GM18511 (cell line): Measurements from ENCODE around the gene NEK3.
"Not testable (repeated sequence)": the region's sequence is repeated elsewhere in the genome, so short reads cannot be mapped to it uniquely, and the experiment has no call there.

Experiments used
- ATAC-seq: cut with Tn5 transposase; IDR thresholded peaks from one replicate; pipeline ENCODE4 v1.9.1; 2021; ENCODE audit warnings: mild to moderate bottlenecking, moderate library complexity; ENCODE audit not compliant: unreplicated experiment

NEK3 gene

DNA sequence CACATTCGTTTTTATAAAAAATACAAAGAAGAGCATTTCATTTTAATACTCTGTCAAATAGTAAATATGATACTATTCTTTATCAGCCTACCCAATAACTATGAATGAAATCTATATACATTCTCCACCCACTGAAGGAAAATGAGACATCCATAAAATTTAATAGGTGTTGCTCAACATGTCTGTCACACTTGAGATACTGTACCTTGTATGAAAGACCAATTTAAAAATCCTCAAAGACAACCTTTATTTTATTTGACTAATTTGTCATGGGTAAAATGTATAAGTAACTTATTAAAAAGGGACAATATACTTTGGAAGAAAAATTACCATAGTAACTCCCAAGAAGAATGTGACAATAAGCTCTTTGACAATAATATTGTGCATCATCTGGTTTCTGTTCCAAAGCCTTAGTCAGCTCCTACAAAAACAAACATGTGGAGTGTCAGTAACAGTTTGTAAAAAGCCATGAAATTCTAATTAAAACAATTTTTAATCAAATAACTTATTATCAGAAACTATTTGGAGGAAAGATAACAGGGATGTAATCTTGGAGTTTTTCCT, 11.5 kb upstream of the NEK3 start:
- ATAC-seq, result not testable (repeated sequence)

DNA sequence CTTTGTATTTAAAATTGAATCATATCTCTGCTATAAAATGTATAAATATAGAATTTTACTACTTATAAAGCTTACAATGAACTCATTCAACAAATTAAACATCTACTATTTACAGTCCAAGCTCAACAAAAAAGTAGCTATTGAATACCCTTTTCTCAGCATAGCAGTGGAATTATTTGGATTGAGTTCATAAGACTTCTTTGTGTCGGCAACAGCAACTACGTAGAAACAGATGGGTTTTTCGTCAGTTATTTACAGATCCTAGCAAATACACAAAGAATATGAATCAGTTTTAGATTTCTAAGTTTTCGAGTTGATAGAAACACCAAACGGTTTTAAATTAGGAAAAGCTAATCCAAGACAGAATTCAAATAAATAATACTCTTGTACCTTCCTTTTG, 10.4 kb upstream of the NEK3 start:
- no peak for ATAC-seq

DNA sequence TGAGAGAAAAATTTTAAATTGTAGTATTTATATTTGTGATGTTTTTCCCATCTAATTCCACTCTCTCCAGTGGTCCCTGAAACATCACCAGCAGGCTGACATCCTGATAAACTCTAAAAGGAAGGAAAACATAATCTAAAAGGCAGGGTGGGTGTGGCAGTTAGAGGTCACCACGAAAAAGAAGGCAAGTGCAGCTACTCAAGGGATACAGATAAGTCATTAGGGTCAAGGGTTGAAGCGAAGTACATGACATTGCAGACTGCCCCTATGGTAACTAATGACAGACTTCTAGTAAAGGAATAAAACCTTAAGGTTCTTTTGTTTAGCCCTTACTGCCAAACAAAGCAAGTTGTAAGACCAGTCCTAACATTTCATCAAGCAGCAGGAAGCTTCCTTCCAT, 6.0 kb upstream of the NEK3 start:
- ATAC-seq, result no peak

DNA sequence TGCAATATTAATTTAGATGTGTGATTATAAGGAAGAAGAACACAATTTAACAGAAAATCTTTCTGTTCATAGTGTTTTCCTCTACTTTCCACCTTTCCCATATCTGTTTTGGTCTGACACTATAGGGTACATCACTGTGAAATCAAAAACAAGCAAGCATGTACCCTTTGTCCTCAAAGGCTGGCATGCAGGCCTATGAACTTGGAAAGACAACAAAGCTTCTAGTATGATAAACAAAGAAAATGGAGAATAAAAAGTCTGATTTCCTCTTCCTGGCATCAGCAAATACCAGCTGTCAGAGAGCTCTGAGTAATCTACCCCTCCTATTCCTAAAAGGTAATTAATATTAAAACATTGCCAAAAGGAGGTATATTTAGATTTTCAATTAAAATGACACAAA, 5.6 kb upstream of the NEK3 start:
- ATAC-seq, result no peak

DNA sequence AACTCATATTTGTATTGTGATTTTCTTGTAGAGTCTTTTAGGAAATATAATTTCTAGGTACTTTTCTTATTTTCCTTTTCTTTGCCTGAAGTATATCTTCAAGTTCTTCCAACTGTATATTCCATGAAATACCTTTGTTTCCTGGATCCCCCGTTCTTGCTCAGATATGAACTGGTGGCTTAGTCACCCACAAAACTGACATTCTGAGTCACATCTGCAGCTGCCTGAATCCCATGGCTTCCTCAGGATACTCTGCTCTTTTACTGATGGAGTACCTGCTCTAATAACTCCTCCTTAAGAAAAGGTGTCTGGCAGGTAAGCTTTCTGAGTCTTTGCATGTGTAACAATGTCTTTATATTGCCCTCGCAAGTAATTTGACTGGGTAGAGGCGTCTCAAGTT, 4.5 kb upstream of the NEK3 start:
- not testable (repeated sequence) for ATAC-seq

DNA sequence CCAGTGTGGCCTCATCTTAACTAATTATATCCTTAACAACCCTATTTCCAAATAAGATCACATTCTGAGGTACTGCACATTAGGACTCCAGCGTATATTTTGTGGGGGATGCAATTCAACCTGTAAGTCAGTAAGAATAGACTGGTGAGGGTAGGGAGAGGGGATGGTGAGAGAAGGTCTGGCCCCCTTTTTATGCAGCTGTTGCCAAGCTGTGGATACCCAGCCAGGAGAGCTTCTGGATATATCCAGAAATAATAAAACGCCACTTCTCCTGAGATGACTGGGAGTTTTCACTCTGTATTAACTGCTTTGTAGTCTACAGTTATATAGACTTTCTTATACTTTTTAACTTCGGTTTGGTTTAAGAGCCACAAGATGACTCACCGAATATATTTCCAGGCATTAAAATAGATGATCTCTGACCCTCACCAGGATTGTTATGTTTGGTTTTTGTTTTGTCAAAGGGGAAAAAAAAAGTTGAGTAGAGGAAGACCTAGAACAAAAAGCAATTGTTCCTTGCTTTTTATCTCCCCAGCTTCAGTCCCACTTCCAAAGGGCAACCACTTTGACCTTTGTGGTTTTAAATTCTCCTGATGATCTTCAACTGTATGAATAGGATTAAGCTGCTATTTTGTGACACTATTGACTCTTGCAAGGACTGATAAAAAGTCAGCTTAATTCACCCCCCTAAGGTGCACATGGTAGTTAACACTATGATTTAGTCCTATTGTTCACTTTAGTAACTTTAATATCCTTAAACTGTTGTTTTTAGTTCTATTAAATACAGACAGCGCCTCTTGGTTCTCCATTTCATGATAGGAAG, 3.1 kb upstream of the NEK3 start:
- no peak for ATAC-seq

DNA sequence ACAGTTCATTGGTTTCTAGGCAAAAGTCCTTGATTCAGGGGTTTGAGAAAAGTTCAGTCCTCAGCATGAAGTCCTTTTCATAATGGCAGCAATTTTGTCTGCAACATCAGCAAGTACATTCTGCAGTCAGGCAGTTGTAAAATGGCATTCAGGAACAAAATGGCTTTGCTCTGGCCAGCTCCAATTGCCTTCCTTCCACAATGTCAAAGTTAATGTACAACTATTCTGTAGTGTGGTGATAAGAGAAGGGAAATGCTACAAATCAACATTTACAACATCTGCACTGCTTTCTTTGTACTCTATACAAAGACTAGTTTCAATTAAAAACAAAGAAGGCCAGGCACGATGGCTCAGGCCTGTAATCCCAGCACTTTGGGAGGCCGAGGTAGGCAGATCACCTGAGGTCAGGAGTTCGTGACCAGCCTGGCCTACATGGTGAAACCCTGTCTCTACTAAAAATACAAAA, 1.8 kb upstream of the NEK3 start:
- ATAC-seq, result no peak

DNA sequence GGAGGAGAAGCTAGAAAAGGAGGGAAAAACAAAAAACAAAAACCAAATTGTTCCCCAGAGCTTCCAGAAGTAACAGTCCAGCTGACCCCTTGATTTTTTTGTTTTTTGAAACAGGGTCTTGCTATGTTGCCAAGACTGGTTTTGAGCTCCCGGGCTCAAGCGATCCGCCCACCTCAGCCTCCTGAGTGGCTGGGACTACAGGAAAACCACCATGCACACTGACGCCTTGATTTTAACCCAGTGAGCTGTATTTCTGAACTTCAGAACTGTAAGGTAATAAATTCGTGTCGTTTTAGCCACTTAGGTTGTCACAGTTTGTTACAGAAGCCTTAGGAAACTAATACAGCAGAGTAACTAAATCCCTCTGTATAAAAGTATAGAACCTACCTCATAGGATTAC, 1.1 kb upstream of the NEK3 start:
- no peak for ATAC-seq

DNA sequence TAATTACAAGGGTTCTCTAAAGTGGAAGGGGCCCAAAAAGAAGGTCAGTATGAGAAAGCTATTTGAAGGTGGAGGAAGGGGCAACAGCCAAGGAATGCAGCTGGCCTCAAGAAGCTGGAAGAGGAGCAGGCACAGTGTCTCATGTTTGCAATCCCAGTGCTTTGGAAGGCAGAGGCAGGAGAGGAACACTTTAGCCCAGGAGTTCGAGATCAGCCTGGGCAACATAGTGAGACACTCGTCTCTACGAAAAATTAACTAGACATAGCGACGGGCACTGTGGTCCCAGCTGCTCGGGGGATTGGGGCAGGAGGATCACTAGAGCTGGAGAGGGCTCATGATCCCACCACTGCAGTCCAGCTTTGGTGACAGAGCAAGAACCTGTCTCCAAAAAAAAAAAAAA, 656 bp upstream of the NEK3 start:
- no peak for ATAC-seq

DNA sequence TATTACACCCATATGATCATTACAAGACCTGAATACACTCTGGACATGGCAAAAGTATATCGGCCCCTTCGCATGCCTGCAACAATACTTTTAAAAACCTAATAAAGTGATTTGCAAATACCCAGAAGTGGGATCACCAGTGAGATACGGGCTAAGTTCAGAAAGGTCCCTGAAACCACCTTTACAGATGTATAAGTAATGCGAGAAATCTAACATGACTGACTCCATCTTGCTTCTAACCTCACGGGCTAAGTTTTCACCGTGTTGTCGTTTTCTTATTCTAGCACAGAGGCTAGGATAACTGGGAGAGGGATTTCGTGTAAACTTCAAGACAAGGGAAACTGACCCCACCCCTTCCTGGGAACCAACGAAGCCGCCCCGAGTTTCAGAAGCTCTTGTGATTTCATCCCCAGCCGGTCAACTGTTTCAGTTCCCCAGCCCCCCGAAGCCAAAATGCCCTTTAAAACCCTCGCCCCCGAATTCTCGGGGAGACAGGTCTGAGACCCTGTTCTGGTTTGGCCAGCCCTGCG, 703 bp downstream of the NEK3 start:
- ATAC-seq, result peak; percentile 32

DNA sequence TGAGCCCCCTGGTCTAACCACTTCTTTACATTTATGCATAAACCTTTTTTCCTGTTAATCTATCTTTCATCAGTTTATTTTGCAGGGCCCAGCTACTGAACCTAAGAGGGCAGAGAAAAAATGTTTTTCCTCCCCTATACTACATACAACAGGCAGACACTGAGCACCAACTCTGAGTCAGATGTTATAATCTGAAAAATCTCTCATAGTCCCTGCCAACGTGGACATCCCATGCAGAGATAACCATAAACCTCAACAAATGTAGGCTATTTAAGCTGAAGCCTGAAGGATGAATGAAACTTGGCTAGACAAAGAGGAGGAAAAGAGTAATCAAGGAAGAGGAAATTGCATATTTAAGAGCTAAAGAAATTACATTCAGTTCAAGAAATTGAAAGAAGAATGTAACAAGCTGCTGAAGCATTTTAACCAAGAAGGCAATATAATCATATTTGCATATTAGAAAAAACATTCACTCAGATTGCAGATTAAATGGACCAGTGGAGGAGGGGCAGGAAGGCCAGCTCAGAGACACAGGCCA, 2.6 kb downstream of the NEK3 start:
- no peak for ATAC-seq

DNA sequence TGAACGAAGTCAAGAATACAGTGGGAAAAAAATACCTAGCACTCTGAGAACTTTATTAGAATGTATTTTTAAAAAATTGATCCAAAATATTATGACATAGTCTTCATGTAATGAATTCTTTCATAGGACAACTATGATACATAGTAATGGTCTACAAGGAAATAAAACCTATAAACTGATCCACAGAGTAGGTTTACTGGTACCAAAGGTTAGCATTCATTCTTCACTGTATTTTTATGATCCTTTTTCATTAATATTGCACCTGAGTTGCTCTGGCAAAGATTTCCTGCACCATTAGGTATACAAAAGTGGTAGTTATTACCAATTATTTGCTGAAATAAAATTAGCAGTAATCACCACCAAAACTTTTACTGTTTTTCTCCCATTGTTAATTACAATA, 4.2 kb downstream of the NEK3 start:
- ATAC-seq, result no peak

DNA sequence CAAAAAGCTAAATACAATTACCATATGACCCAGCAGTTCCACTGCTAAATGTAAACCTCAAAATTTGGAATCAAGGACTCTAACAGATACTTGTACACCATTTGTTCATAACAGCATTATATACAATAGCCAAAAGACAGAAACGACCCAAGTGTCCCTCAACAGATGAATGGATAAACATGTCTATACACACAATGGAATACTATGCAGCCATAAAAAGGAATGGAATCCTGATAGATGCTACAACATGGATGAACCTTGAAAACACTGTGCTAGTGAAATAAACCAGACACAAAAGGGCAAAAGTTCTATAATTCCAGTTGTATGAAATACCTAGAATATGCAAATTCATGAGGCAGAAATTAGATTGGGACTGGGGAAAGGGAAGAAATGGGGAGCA, 12.2 kb downstream of the NEK3 start:
- ATAC-seq, result no peak

DNA sequence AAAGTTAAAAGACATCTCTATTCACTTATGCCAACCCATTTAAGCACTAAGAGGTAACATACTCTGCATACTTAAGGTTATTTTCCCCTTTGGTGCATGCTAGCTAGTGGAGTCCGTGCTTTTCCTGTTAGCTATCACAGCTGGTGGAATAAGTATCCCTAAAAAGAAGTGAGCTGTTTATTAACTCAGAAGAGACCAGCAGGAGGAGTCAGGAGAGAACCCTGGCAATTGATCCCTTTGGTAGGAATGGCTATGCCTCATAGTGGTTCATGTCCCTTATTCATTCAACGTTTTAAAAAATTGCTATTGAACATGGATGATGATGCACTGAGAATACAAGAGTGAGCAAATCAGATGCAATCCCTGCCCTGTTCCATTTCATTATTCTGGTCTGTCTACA, 18.1 kb downstream of the NEK3 start:
- ATAC-seq, result no peak

DNA sequence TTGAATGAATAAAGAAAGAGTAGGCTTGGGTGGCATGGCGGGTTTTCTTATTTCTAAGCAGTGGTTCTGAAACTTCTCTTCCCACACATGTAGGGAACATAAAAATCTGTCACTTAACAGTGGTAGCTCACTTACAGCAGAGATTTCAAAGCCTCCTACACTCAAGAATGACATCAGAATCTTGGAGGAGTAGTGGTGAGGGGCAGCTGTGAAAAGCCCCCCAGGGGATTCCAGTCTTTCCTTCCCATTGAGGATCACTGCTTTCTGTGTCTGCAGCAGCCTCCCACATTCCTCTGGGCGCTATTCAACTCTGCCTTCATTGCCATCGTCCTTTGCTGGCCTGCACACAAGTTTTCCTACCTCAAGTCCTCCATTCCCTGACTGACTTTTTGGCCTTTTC, 21.9 kb downstream of the NEK3 start:
- no peak for ATAC-seq

DNA sequence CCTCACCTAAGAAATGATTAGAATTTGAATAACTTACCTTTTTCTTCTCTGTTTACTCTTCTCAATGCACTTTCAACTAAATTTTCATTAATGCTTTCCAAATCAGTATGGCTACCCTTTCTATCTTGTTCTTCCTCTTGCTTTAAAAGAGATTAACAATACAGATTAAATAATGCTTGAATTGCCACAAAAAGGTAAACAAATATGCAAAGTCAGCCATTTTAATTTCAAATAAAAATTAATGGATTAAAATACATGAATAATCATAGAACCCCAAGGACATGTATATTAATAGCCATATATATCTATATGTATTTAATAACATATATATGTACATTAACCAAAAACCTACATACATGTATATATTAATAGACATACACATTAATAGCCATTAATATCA, 22.6 kb downstream of the NEK3 start:
- no peak for ATAC-seq

DNA sequence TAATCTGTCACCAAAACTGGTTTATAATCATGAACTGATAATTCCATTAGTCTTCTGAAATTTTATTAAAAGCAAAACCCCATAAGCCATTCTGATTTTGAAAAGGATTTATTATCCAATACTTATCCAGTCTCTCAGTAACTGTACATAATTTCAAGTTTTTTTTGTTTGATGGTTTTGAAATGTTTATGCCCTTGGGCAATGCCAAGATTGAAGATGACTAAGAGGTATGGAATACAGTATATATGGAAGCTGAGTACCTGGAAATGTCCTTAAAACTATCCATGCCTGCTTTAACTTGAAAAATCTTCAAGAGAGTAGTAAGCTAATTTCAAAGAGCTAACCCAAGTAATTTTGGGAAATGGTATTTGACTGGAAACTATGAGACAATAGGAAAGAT, 28.8 kb downstream of the NEK3 start:
- no peak for ATAC-seq

DNA sequence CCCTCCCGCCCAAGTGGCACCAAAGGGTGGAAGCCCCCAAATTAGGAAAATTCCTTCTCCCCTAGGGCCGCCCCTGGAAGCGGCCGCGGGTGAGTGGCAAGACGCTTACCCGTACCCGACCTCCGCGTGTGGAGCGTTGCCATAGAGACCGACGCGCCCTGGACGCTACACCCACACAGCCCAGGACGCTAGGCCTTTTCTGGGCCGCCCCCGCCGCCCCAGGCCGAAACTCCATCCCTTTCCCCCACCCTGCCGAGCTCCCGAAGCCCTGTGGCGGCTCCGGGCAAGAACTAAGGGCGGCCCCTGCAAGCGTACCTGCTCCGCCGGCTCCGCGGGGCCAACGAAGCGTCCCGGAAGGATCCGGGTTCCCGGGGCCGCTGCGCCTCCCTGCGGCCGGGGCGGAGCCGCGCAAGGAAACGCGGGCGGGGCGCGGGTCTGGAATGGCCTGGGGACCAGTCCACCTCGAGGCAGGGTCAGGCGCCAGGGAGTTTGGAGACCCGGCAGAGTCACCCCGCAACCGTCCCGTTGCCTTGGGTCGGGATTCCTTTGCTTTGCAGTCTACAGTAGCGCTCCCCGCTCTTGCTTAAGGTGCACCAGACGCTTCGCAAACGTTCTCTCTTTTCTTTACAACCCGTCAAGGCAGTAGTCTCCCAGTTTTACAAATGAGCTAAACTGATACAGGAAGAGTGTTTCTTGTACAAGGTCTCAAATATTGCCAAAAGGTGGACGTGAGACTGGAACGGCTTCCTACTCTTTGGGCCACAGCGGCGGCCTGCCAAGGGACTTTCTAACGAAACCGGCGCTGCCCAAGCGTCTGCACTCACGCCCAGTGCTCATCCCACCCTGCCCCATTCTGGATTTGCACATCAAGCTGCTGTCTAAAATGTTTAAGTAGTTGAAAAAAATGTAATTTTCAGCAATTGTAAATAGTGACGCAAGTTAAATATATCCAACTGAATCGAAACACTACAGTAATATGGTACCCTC, 30.4 kb downstream of the NEK3 start, which contains the start of gene NEK5:
TSS of gene NEK5 (minus strand) at position 360 of the 987 bp plus-strand sequence. CDS start 1,591 bp downstream, outside the sequence.
- ATAC-seq, result peak; percentile 80

DNA sequence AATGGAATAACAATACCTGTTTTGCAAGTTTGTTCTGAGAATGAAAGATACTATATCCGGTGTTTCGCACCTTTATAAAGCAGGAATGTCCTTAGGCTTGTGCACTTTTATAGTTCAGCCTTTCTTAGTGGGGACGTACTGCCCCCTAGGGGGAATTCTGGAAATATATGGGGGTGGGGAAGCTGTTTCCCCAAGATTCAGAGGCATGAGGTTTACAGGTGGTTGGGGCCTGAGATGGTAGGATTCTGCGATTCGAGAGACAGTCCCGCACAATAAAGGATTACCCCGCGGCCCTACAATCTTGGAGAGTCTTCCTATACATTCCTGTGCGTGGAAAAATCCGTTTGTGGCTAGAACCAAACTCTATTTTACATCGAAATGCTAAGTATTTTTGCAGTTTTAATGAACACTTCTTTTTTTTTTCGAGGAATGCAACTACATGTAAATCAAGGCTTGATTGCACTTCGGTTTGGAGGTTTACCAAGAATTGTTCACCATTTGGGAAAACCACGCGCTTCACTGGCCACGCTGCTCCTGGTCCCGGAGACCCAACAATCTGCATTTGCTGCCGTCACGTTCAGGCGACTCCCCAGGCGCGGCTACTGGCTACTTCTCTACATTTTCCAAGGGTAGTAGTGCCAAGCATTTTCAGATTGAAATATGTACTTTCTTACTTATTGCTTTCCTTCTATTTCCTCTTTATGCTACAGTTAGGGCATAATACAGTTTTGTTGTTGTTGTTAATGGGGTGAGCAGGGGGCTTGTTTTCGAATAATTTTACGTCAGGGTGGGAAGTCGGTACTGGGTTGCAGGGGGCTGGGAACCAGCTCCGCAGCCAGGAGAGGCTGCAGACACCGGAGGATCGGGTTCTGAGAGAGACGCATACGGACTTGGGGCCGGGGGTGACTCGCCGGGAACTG, 31.4 kb downstream of the NEK3 start:
- ATAC-seq, result peak; percentile 54

DNA sequence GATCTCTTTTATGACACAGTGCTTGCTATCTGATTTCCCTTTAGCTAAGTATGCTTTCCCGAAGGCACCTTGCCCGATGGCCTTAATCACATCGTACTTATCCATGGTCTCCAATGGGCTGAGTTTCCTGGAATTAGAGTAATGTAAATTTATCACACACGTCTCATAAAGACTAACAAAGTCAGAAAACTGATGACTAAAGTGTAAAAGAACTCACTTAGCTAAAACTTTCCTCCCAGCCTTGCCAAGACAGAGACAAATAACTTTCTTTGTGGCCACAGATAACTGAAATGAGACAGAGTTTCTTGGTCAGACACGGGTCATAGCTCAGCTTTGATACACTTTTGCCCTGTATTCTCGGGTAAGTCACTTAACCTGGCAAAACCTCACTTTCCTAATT, 32.0 kb downstream of the NEK3 start:
- peak; percentile 16 for ATAC-seq
